Neural cell (in vitro differentiated cells): ENCODE data around the gene IER5L. TPM values are rescaled to one million over a fixed set of nuclear protein-coding genes. Genes with fewer than 3 reads are reported as not detected.

Experiments
- H2AFZ ChIP-seq: fragments of 200-600, 300-800 bp; sonication (generic), shearing (Covaris generic); 2 replicates; pipeline ENCODE4 v1.6.0; 2014; ENCODE audit warnings: low read depth, mild to moderate bottlenecking, antibody characterized with exemption, low read length, moderate library complexity
- H3F3A ChIP-seq: fragments of 200-600 bp; shearing (Covaris generic); 2 replicates; pipeline ENCODE4 v1.6.1; 2016; ENCODE audit warnings: mild to moderate bottlenecking, moderate library complexity, mixed read lengths, antibody characterized with exemption, low read length; ENCODE audit not compliant: insufficient read depth, poor library complexity, severe bottlenecking
- H3K27ac ChIP-seq: fragments of 200-600, 300-800 bp; sonication (generic), shearing (Covaris generic); 2 replicates; pipeline ENCODE4 v1.5.1; 2014; ENCODE audit warnings: mild to moderate bottlenecking, low read length, moderate library complexity
- H3K27me3 ChIP-seq: fragments of 300-800, 200-600 bp; sonication (generic), shearing (Covaris generic); 2 replicates; pipeline ENCODE4 v1.6.0; 2014; ENCODE audit warnings: mild to moderate bottlenecking, low read depth, low read length, moderate library complexity; ENCODE audit not compliant: insufficient read depth
- H3K36me3 ChIP-seq: fragments of 300-800, 200-600 bp; sonication (generic), shearing (Covaris generic); 2 replicates; pipeline ENCODE4 v1.5.1; 2014; ENCODE audit warnings: mild to moderate bottlenecking, antibody characterized with exemption, low read length, moderate library complexity; ENCODE audit not compliant: insufficient read depth
- H3K4me2 ChIP-seq: fragments of 300-800, 200-600 bp; sonication (generic), shearing (Covaris generic); 2 replicates; pipeline ENCODE4 v1.6.0; 2014; ENCODE audit warnings: mild to moderate bottlenecking, low read length
- H3K4me3 ChIP-seq: fragments of 300-800, 200-600 bp; sonication (generic), shearing (Covaris generic); 2 replicates; pipeline ENCODE4 v1.5.1; 2014; ENCODE audit warnings: mild to moderate bottlenecking, low read length, moderate library complexity
- H3K79me2 ChIP-seq: fragments of 200-600 bp; shearing (Covaris generic); replicated peaks from 2 replicates; pipeline ENCODE4 v1.6.0; 2014; ENCODE audit warnings: mild to moderate bottlenecking, low read length, moderate library complexity; ENCODE audit not compliant: insufficient read depth
- H3K9ac ChIP-seq: fragments of 300-800, 200-600 bp; sonication (generic), shearing (Covaris generic); 2 replicates; pipeline ENCODE4 v1.6.1; 2016; ENCODE audit warnings: mild to moderate bottlenecking, low read length, mixed read lengths
- H3K9me2 ChIP-seq: fragments of 200-600 bp; shearing (Covaris generic); 2 replicates; pipeline ENCODE4 v1.6.1; 2016; ENCODE audit warnings: mild to moderate bottlenecking, low read length, mixed read lengths; ENCODE audit not compliant: insufficient read depth
- H3K9me3 ChIP-seq: fragments of 200-600, 300-800 bp; sonication (generic), shearing (Covaris generic); 2 replicates; pipeline ENCODE4 v1.6.1; 2016; ENCODE audit warnings: mild to moderate bottlenecking, mixed run types, low read length, moderate library complexity, mixed read lengths
- H4K20me1 ChIP-seq: fragments of 200-600 bp; shearing (Covaris generic); 2 replicates; pipeline ENCODE4 v1.6.1; 2016; ENCODE audit warnings: mild to moderate bottlenecking, mixed run types; ENCODE audit not compliant: insufficient read depth
- EP300 ChIP-seq: fragments of 450-650 bp; conservative IDR thresholded peaks from 2 replicates; pipeline ENCODE4 v1.6.1; 2014; ENCODE audit warnings: antibody characterized with exemption, mild to moderate bottlenecking, moderate library complexity; ENCODE audit not compliant: poor library complexity, severe bottlenecking
- EZH2 ChIP-seq: fragments of 200-600, 300-800 bp; shearing (Covaris generic), sonication (generic); IDR thresholded peaks from 2 replicates; pipeline ENCODE4 v1.6.1; 2014; ENCODE audit warnings: antibody characterized with exemption, low read length, borderline replicate concordance, mild to moderate bottlenecking; ENCODE audit not compliant: insufficient read depth, poor library complexity, severe bottlenecking
- MXI1 ChIP-seq: fragments of 450-650 bp; conservative IDR thresholded peaks from 2 replicates; pipeline ENCODE4 v1.6.1; 2014; ENCODE audit warnings: antibody characterized with exemption, mild to moderate bottlenecking; ENCODE audit not compliant: poor library complexity, severe bottlenecking
- POLR2AphosphoS5 ChIP-seq: IDR thresholded peaks from 2 replicates; pipeline ENCODE4 v1.6.1; 2012
- RAD21 ChIP-seq: fragments of 450-650 bp; conservative IDR thresholded peaks from 2 replicates; pipeline ENCODE4 v1.6.1; 2014; ENCODE audit warnings: antibody characterized with exemption, mild to moderate bottlenecking, moderate library complexity
- SMC3 ChIP-seq: fragments of 450-650 bp; conservative IDR thresholded peaks from 2 replicates; pipeline ENCODE4 v1.6.1; 2014; ENCODE audit warnings: antibody characterized with exemption, mild to moderate bottlenecking, moderate library complexity; ENCODE audit not compliant: poor library complexity
- TAF1 ChIP-seq: IDR thresholded peaks from 2 replicates; pipeline ENCODE4 v1.6.1; 2012; ENCODE audit warnings: low read depth
- polyA plus RNA-seq: library from polyadenylated mRNA; depleted of rRNA; stranded (reverse); fragments of >200 nt; gene quantifications from 2 replicates; pipeline ENCODE4 v1.2.3, GENCODE V29; 2014
- TF ChIP-seq, protein P1 (sequence below): fragments of 450-650 bp; IDR thresholded peaks from 2 replicates; pipeline ENCODE4 v1.5.1; 2014; ENCODE audit warnings: antibody characterized with exemption, mild to moderate bottlenecking, moderate library complexity; ENCODE audit not compliant: poor library complexity, severe bottlenecking
- TF ChIP-seq, protein P2 (sequence below): IDR thresholded peaks from 2 replicates; pipeline ENCODE4 v1.6.1; 2012; ENCODE audit warnings: borderline replicate concordance

Gene IER5L
- polyA plus RNA-seq, 1 donor from 2014 or later, result 20.8 TPM

DNA sequence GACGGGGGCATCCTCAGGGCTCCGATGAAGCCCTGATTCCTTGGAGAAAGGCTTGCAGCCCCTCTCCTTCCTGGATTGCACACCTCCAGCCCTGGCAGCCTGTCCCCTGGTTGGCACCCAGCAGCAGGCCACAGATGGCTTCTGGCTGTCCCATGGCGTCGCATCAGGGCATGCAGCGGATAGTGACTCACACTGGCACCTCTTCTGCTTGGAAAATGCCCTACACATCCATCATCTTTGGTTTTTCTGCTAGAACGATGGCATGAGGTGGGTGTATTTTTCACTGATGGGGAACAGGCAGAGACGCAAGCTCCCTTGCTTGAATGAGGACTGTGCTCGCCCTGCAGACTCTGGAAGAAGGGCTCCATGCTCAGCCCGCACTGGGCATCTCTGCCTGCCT lies 23.2 kb upstream of the IER5L start:
- H3K27me3 ChIP-seq, result no peaks in the 10 kb centered on the region
- no peaks in the 10 kb centered on the region for H3K9me3 ChIP-seq
- H3K9ac ChIP-seq, result no peak overlapping the region
- no peak overlapping the region for H3K4me3 ChIP-seq
- no peaks in the 10 kb centered on the region for H3K36me3 ChIP-seq
- H3F3A ChIP-seq, result no peaks in the 10 kb centered on the region
- no peaks in the 10 kb centered on the region for H3K9me2 ChIP-seq
- no peaks in the 10 kb centered on the region for H4K20me1 ChIP-seq
- H3K27ac ChIP-seq, result no peak overlapping the region
- no peak overlapping the region for H2AFZ ChIP-seq
- TF ChIP-seq, protein P1, sequence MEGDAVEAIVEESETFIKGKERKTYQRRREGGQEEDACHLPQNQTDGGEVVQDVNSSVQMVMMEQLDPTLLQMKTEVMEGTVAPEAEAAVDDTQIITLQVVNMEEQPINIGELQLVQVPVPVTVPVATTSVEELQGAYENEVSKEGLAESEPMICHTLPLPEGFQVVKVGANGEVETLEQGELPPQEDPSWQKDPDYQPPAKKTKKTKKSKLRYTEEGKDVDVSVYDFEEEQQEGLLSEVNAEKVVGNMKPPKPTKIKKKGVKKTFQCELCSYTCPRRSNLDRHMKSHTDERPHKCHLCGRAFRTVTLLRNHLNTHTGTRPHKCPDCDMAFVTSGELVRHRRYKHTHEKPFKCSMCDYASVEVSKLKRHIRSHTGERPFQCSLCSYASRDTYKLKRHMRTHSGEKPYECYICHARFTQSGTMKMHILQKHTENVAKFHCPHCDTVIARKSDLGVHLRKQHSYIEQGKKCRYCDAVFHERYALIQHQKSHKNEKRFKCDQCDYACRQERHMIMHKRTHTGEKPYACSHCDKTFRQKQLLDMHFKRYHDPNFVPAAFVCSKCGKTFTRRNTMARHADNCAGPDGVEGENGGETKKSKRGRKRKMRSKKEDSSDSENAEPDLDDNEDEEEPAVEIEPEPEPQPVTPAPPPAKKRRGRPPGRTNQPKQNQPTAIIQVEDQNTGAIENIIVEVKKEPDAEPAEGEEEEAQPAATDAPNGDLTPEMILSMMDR, result no peak
- TF ChIP-seq EP300 (no peak), EZH2 (no peak), MXI1 (no peak), TAF1 (no peak), SMC3 (no peak), POLR2AphosphoS5 (no peak), RAD21 (no peak)
- TF ChIP-seq, protein P2, sequence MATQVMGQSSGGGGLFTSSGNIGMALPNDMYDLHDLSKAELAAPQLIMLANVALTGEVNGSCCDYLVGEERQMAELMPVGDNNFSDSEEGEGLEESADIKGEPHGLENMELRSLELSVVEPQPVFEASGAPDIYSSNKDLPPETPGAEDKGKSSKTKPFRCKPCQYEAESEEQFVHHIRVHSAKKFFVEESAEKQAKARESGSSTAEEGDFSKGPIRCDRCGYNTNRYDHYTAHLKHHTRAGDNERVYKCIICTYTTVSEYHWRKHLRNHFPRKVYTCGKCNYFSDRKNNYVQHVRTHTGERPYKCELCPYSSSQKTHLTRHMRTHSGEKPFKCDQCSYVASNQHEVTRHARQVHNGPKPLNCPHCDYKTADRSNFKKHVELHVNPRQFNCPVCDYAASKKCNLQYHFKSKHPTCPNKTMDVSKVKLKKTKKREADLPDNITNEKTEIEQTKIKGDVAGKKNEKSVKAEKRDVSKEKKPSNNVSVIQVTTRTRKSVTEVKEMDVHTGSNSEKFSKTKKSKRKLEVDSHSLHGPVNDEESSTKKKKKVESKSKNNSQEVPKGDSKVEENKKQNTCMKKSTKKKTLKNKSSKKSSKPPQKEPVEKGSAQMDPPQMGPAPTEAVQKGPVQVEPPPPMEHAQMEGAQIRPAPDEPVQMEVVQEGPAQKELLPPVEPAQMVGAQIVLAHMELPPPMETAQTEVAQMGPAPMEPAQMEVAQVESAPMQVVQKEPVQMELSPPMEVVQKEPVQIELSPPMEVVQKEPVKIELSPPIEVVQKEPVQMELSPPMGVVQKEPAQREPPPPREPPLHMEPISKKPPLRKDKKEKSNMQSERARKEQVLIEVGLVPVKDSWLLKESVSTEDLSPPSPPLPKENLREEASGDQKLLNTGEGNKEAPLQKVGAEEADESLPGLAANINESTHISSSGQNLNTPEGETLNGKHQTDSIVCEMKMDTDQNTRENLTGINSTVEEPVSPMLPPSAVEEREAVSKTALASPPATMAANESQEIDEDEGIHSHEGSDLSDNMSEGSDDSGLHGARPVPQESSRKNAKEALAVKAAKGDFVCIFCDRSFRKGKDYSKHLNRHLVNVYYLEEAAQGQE, result no peak
- no peaks in the 10 kb centered on the region for H3K79me2 ChIP-seq
- H3K4me2 ChIP-seq, result no peak overlapping the region

- H3K79me2 ChIP-seq, result no peaks in the 10 kb centered on the region
- H3K27me3 ChIP-seq, result no peaks in the 10 kb centered on the region
- H3K4me2 ChIP-seq, result no peak overlapping the region
- H3F3A ChIP-seq, result no peaks in the 10 kb centered on the region
- H3K27ac ChIP-seq, result no peak overlapping the region
- no peak overlapping the region for H3K9ac ChIP-seq
- no peaks in the 10 kb centered on the region for H3K9me3 ChIP-seq
- H3K4me3 ChIP-seq, result no peak overlapping the region
- no peaks in the 10 kb centered on the region for H3K36me3 ChIP-seq
- TF ChIP-seq EP300 (no peak), RAD21 (no peak), TAF1 (no peak), MXI1 (no peak), EZH2 (no peak), POLR2AphosphoS5 (no peak), SMC3 (no peak)
- TF ChIP-seq, protein P1, result no peak
- TF ChIP-seq, protein P2, result no peak
- H2AFZ ChIP-seq, result no peak overlapping the region
- H4K20me1 ChIP-seq, result no peaks in the 10 kb centered on the region
- no peaks in the 10 kb centered on the region for H3K9me2 ChIP-seq
These were observed 22.2 kb upstream of the IER5L start for GRCh38 chr9:129200255-129200654.
